Measurements from ENCODE around the gene STK4. TPM values are rescaled to one million over a fixed set of nuclear protein-coding genes. Genes with fewer than 3 reads are reported as not detected.
"Not testable (repeated sequence)": the region's sequence is repeated elsewhere in the genome, so short reads cannot be mapped to it uniquely, and the experiment has no call there.

Gene STK4
- total and polyA plus RNA-seq, 3 donors from 2014 or later: 24.9 to 42.7 (median 39.6) TPM

DNA sequence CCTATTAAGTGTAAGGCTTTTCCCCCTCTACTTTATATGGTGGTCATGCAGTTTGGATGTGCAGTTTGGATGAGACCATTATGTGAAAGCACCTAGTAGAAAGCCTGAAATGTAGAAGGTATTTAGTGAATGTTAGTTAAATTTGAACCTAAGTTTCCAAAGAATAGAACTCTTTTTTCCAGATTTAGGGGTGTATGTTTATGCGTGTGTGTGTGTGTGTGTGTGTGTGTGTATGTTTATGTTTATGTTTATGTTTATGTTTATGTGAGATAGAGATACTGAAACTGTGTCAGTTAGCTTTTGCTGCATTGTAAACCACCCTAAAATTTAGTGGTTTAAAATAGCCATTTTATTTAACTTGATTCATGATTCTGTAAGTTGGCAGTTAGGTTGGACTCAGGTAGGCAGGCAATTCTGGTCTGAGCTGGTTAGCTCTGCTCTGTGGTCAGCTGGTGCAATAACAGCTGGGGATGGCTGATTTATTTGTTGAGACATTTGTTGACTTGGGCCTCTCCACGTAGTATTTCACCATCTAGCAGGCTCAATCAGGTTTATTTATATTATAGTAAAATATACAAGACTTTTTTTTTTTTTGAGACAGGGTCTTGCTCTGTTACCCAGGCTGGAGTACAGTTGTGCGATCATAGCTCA lies 54.0 kb downstream of the STK4 start:
- 91 to 92% methylated on average over 3 of the region's 3 CpGs for WGBS, 2 donors
- Histone ChIP-seq H3K4me3 (no peak overlapping the region), H3K4me1 (peaks cover 24% of the 10 kb centered on the region), H3K9me3 (no peaks in the 10 kb centered on the region), H3K36me3 (ENCODE audit: low read depth, missing control alignments) (no peaks in the 10 kb centered on the region), H3K27ac (no peak overlapping the region), H3K27me3 (no peaks in the 10 kb centered on the region)
- TF ChIP-seq, protein P1, sequence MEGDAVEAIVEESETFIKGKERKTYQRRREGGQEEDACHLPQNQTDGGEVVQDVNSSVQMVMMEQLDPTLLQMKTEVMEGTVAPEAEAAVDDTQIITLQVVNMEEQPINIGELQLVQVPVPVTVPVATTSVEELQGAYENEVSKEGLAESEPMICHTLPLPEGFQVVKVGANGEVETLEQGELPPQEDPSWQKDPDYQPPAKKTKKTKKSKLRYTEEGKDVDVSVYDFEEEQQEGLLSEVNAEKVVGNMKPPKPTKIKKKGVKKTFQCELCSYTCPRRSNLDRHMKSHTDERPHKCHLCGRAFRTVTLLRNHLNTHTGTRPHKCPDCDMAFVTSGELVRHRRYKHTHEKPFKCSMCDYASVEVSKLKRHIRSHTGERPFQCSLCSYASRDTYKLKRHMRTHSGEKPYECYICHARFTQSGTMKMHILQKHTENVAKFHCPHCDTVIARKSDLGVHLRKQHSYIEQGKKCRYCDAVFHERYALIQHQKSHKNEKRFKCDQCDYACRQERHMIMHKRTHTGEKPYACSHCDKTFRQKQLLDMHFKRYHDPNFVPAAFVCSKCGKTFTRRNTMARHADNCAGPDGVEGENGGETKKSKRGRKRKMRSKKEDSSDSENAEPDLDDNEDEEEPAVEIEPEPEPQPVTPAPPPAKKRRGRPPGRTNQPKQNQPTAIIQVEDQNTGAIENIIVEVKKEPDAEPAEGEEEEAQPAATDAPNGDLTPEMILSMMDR (IDR thresholded peaks at IDR 0.05): no peak
- no peak for TF ChIP-seq POLR2A (IDR thresholded peaks at IDR 0.05)
- DNase-seq: no peak
- intact Hi-C loops (cut with DNase I; ENCODE audit: low total_unique reads): no loop called here

DNA sequence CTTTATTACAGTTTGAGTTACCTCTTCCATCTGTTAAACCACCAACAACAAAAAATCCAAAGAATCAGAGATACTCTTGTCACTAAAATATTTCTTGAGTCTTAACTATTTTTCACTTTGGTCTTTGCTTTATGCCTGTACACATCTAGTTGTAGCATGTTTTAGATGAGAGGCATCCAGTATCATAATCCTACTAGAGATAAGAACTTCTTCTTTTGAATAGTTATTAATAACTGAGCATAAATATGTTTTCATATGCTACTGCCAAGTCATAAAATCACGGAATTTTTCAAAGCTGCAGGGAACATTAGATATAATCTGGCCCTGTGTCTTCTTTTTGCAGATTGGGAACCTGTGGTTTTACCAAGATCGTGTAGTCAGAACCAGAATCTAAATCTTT lies 55.3 kb downstream of the STK4 start:
- WGBS, 2 donors: 41 to 56% methylated on average over 2 of the region's 2 CpGs
- DNase-seq: no peak

DNA sequence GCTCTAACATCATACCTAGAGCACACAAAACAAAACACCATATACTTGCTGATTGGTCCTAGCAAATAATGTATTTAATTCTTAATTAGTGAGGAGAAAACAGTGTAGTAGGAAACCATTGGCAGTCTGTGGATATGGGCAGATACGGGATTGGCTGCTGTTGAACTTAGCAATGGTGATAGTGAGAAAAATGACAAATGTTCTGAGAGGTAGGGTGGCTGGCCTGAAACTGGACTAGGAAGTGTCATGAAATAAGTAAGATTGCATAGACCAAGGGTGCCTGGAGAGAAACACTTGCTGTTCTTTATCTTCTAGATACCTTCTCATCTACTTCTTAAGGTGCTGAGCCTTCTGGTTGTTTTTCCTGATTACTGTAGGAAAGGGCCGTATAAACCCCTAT lies 56.8 kb downstream of the STK4 start:
- DNase-seq; H3K36me3 ChIP-seq (ENCODE audit: low read depth, missing control alignments); H3K4me1 ChIP-seq; H3K27me3 ChIP-seq; intact Hi-C loops (cut with DNase I; ENCODE audit: low total_unique reads); H3K9me3 ChIP-seq; H3K27ac ChIP-seq; H3K4me3 ChIP-seq: not testable (repeated sequence)
- WGBS, 2 donors: 85 to 94% methylated on average over 2 of the region's 2 CpGs

More for the DNA sequence above, 55.3 kb downstream of the STK4 start:
- Histone ChIP-seq H3K4me3 (no peak overlapping the region), H3K27ac (no peak overlapping the region), H3K27me3 (no peaks in the 10 kb centered on the region), H3K9me3 (no peaks in the 10 kb centered on the region), H3K36me3 (ENCODE audit: low read depth, missing control alignments) (no peaks in the 10 kb centered on the region), H3K4me1 (peaks cover 16% of the 10 kb centered on the region)
- no peak for TF ChIP-seq POLR2A (IDR thresholded peaks at IDR 0.05)
- TF ChIP-seq, protein P1 (IDR thresholded peaks at IDR 0.05): no peak
- intact Hi-C loops (cut with DNase I; ENCODE audit: low total_unique reads): no loop called here

DNA sequence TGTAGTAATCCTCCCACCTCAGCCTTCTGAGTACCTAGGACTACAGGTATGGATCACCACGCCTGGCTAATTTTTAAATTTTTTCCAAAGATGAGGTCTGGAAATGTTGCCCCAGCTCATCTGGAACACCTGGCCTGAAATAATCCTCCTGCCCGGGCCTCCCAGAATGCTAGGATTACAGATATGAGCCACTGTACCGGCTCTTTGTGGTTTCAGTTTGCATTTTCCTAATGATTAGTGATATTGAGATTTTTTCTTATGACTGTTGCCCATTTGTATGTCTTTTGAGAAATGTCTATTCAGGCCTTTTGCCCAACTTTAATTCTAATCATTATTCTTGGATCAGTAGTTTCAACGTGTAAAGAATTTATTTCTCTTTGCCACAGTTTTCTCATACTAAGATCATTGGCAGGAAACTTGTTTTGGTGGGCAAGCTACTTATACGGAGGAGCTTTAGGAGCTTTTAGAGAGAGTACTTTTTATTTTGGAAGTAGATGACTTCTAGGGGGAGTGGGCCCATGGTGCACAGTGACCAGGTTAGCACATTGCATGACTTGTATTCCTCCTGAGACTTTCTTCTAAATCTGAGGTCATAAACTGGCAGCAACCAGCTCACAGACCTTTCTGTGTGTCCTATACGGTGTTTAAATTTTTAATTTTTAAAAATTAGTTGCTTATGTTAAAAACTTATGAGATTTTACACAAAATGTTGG lies 62.3 kb downstream of the STK4 start:
- DNase-seq: no peak
- TF ChIP-seq, protein P1 (IDR thresholded peaks at IDR 0.05): no peak
- TF ChIP-seq POLR2A (IDR thresholded peaks at IDR 0.05): no peak
- Histone ChIP-seq H3K4me3 (no peak overlapping the region), H3K36me3 (ENCODE audit: low read depth, missing control alignments) (no peaks in the 10 kb centered on the region), H3K9me3 (no peaks in the 10 kb centered on the region), H3K4me1 (no peaks in the 10 kb centered on the region), H3K27me3 (no peaks in the 10 kb centered on the region), H3K27ac (no peak overlapping the region)
- 91 to 92% methylated on average over 6 of the region's 6 CpGs for WGBS, 2 donors
- intact Hi-C loops (cut with DNase I; ENCODE audit: low total_unique reads): no loop called here

DNA sequence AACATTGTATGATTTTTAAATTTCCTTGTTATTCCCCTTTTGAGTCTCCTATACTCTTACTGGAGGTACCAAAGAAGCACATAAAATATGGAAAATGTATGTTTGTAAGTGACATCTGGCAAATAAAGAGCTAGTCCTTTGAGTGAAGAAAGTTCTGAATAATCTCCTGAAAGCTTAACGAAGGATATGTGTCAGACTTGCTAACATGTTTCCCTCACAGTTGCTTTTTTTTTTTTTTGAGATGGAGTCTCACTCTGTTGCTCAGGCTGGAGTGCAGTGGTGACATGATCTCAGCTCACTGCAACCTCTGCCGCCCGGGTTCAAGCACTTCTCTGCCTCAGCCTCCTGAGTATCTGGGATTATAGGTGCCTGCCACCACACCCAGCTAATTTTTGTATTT lies 63.6 kb downstream of the STK4 start:
- no peaks in the 10 kb centered on the region for H3K27me3 ChIP-seq
- DNase-seq: no peak
- TF ChIP-seq, protein P1 (IDR thresholded peaks at IDR 0.05): no peak
- TF ChIP-seq POLR2A (IDR thresholded peaks at IDR 0.05): no peak
- H3K36me3 ChIP-seq (ENCODE audit: low read depth, missing control alignments): no peaks in the 10 kb centered on the region
- no peaks in the 10 kb centered on the region for H3K4me1 ChIP-seq
- H3K27ac ChIP-seq: no peak overlapping the region
- 94% methylated on average over 3 of the region's 3 CpGs for WGBS, 2 donors
- H3K9me3 ChIP-seq: no peaks in the 10 kb centered on the region
- no peak overlapping the region for H3K4me3 ChIP-seq
- intact Hi-C loops (cut with DNase I; ENCODE audit: low total_unique reads): no loop called here

Data from testis (tissue), 3 donors.